HFF-Myc (cell line): ENCODE measurements around the gene FANCC.

ENCODE experiments used
- DNase-seq: peaks from one replicate; pipeline ENCODE4 v3.0.0-alpha.2; 2011; ENCODE audit warnings: low read depth; ENCODE audit errors: extremely low read depth
- H3K4me3 ChIP-seq: replicated peaks from 2 replicates; pipeline ENCODE4 v1.5.1; 2011; ENCODE audit warnings: low read depth, mild to moderate bottlenecking, control low read depth, low read length
- TF ChIP-seq, protein P1 (sequence below): IDR thresholded peaks from 2 replicates; pipeline ENCODE4 v1.5.1; 2012; ENCODE audit warnings: mild to moderate bottlenecking, low read depth, low read length, control low read depth; ENCODE audit errors: missing control alignments

Gene FANCC

GRCh38 chr9:95088421-95089161 lies 228.9 kb downstream of the FANCC start:
- TF ChIP-seq, protein P1, sequence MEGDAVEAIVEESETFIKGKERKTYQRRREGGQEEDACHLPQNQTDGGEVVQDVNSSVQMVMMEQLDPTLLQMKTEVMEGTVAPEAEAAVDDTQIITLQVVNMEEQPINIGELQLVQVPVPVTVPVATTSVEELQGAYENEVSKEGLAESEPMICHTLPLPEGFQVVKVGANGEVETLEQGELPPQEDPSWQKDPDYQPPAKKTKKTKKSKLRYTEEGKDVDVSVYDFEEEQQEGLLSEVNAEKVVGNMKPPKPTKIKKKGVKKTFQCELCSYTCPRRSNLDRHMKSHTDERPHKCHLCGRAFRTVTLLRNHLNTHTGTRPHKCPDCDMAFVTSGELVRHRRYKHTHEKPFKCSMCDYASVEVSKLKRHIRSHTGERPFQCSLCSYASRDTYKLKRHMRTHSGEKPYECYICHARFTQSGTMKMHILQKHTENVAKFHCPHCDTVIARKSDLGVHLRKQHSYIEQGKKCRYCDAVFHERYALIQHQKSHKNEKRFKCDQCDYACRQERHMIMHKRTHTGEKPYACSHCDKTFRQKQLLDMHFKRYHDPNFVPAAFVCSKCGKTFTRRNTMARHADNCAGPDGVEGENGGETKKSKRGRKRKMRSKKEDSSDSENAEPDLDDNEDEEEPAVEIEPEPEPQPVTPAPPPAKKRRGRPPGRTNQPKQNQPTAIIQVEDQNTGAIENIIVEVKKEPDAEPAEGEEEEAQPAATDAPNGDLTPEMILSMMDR: no peak
- no peak overlapping the region for H3K4me3 ChIP-seq
- no peak for DNase-seq

GRCh38 chr9:95087659-95088242 lies 229.8 kb downstream of the FANCC start:
- DNase-seq: no peak
- H3K4me3 ChIP-seq: no peak overlapping the region
- TF ChIP-seq, protein P1: peak; percentile 20

DNA sequence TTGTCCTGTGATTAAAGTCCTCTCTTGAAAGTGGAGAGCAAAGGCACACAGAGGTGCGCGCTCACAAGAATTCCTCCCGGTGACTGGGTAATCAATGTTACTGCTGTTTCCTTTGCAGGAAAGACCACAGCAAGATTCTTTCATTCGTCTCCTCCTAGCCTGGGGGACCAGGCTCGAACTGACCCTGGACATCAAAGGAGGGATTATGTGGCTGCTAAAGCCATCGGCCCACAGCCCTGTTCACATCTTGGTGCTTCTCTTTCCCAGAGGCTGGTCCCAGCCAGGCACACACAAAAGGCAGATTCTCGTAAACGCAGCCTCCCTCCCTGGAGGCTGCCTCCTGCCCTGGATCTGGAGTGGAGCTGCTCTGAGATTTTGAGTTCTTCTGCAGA lies 230.9 kb downstream of the FANCC start:
- no peak for DNase-seq
- TF ChIP-seq, protein P1: no peak
- no peak overlapping the region for H3K4me3 ChIP-seq

GRCh38 chr9:95085861-95086563 lies 231.5 kb downstream of the FANCC start:
- no peak overlapping the region for H3K4me3 ChIP-seq
- TF ChIP-seq, protein P1: no peak
- no peak for DNase-seq

DNA sequence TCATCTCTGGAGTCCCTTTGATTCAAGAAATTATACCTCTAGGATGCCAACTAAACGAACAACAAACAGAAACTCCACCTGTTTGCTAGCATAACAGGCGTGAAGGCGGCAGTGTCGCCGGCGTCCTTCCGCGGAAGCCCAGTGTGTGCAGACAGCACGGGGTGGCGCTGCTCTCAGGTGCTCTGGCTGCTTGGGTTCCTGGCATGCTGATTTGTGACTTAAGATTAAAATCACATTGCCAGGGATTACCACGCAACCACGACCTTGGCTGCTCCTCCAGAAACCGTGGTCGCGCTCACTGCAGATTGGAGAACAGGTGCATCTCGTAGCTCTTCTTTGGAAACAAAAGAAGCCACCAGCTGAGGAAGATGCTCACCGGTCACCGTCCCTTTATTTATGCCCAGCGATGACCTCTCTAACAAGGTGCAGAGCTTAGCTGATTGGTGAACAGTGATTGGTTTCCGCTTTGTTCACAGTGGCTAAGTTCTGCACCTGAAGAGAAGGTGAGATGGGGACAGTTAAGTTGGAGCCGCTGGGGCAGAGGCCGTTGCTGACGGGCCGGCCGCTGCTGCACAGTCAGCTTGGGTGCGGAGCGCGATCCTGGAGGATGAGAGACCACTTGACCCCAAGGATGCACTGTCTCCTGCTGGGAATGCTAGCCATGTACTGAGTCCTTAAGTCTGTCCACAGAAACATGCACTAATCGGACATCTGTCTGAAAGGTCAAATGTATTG lies 232.3 kb downstream of the FANCC start:
- no peak overlapping the region for H3K4me3 ChIP-seq
- no peak for DNase-seq
- TF ChIP-seq, protein P1: no peak

DNA sequence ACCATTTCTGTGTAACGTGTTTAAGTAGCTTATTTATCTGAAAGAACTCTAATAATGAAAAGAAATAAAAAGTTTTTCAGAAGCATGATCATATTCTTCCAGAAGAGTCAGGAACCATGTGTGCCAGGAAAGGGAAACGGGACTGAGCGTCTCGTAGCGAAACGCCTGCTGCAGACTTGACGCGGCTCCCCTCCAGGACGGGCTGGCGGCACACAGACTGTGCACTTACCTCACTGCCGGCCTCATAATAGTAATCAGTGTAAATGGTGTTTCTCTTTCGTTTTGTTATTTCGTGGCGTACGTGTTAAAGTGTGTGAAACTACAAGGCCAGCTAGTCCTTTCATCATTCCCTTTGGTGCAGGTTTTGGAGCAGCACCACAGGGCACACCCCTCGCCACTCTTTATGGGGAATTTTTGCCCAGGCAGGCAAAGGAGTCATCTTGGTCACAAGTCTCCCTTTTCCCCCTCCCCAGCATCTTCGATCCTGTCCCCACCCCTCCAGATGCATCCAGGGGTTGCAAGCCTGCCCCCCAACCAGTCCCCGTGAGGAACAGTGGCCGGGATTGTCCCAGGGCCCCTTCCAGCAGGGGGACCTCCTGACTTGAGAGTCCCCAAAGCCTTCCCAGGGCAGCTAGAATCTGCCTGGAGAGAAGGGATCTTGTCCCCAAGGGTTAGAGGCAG lies 233.1 kb downstream of the FANCC start:
- no peak for DNase-seq
- H3K4me3 ChIP-seq: no peak overlapping the region
- TF ChIP-seq, protein P1: no peak
